Activated CD4-positive, alpha-beta T cell treated with anti-CD3 and anti-CD28 coated beads for 1 hour (primary cell): ENCODE results near the gene TDRD6.

ENCODE experiments used
- DNase-seq: peaks from one replicate; pipeline ENCODE4 v3.0.0-alpha.2; 2020

The TDRD6 gene

GRCh38 chr6:46684771-46685170 is 2.9 kb upstream of the TDRD6 start:
- no peak for DNase-seq

- DNase-seq = no peak
Measured at GRCh38 chr6:46688117-46688965, 656 bp downstream of the TDRD6 start.

- no peak for DNase-seq
Measured at GRCh38 chr6:46688966-46689335, 1.3 kb downstream of the TDRD6 start.

GRCh38 chr6:46689657-46690056 is 2.0 kb downstream of the TDRD6 start:
- no peak for DNase-seq

- DNase-seq = no peak
Measured at GRCh38 chr6:46690141-46690755, 2.6 kb downstream of the TDRD6 start.

GRCh38 chr6:46690911-46691451 is 3.3 kb downstream of the TDRD6 start:
- no peak for DNase-seq

- DNase-seq = no peak
Measured at GRCh38 chr6:46699970-46700369, 12.3 kb downstream of the TDRD6 start.

GRCh38 chr6:46704562-46704961 is 16.9 kb downstream of the TDRD6 start:
- DNase-seq = no peak

- DNase-seq = no peak
Measured at GRCh38 chr6:46706464-46706863, 18.8 kb downstream of the TDRD6 start.

GRCh38 chr6:46711491-46711890 is 23.8 kb downstream of the TDRD6 start:
- no peak for DNase-seq

- DNase-seq = no peak
Measured at GRCh38 chr6:46715141-46715540, 27.5 kb downstream of the TDRD6 start.

GRCh38 chr6:46719099-46719498 is 31.4 kb downstream of the TDRD6 start:
- no peak for DNase-seq

- no peak for DNase-seq
Measured at GRCh38 chr6:46720401-46720800, 32.7 kb downstream of the TDRD6 start.

GRCh38 chr6:46729787-46730326 is 42.2 kb downstream of the TDRD6 start:
- no peak for DNase-seq

GRCh38 chr6:46730921-46731461 is 43.3 kb downstream of the TDRD6 start:
- DNase-seq = no peak

GRCh38 chr6:46733341-46733801 is 45.7 kb downstream of the TDRD6 start:
- no peak for DNase-seq

- no peak for DNase-seq
Measured at GRCh38 chr6:46734867-46735719, 47.4 kb downstream of the TDRD6 start, which contains the start of gene PLA2G7. PLA2G7 (minus strand) TSS chr6:46735375; CDS start chr6:46722891, 12,484 bp downstream.

- DNase-seq = no peak
Measured at GRCh38 chr6:46735720-46736031, 48.0 kb downstream of the TDRD6 start.

- DNase-seq = no peak
Measured at GRCh38 chr6:46736906-46737305, 49.2 kb downstream of the TDRD6 start.

GRCh38 chr6:46741482-46741881 is 53.8 kb downstream of the TDRD6 start:
- DNase-seq = no peak

GRCh38 chr6:46741910-46742309 is 54.2 kb downstream of the TDRD6 start:
- DNase-seq = no peak

GRCh38 chr6:46743425-46744158 is 55.9 kb downstream of the TDRD6 start:
- no peak for DNase-seq
